Measurements from ENCODE around the gene CDHR3. TPM values are rescaled to one million over a fixed set of nuclear protein-coding genes. Genes with fewer than 3 reads are reported as not detected.

The CDHR3 gene
- polyA plus RNA-seq, 3 donors = 0.16 TPM; not detected in 2

DNA sequence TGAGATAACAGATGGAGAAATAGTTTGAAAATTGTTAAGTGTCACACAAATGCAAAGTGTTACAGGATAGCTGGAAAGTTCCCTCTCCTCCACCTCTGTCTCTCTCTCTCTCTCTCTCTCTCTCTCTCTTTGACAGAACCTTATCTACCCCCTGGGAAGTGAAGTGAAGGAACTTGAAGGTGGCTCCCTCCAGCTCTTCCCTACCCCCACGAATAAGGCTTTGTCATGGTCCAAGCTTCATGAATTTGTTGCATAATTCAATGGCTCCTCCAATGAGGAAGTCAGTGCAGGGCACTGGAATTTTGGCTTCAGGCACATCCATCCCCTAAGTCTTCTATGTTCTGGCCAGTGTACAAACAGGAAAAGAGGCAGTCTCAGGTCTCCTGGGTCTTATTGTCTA, 66.4 kb downstream of the CDHR3 start:
- no peak for TF ChIP-seq CTCF (IDR thresholded peaks at IDR 0.05)
- intact Hi-C loops (cut with micrococcal nuclease) = no loop called here
- H2AFZ ChIP-seq (ENCODE audit: insufficient read depth, low read depth, low read length, poor library complexity, severe bottlenecking) = no peak overlapping the region
- peaks cover 12 to 14% of the 10 kb centered on the region in 2 donors for H3K27me3 ChIP-seq (ENCODE audit: control insufficient read depth in 2 of 2, insufficient read depth in 2 of 2, low read length in 2 of 2)
- H3K4me1 Mint-ChIP-seq = peaks cover 13% of the 10 kb centered on the region
- no peak overlapping the region for H3K27ac ChIP-seq (ENCODE audit: low read depth in 1 of 2, low read length in 2 of 2)
- peaks cover 17 to 45% (median 31%) of the 10 kb centered on the region in 3 donors for H3K27me3 Mint-ChIP-seq (ENCODE audit: low read depth in 3 of 3)
- H3K27ac Mint-ChIP-seq = no peak overlapping the region
- H3K9ac ChIP-seq (ENCODE audit: insufficient read depth, low read length, poor library complexity, severe bottlenecking) = no peak overlapping the region
- 0% methylated on average over 1 of the region's 1 CpG for WGBS (ENCODE audit: insufficient coverage)
- no peaks in the 10 kb centered on the region for H3K9me3 ChIP-seq (replicated peaks in 1 of 2; ENCODE audit: control insufficient read depth in 1 of 2, insufficient read depth in 1 of 2, low read length in 2 of 2)
- H3K4me2 ChIP-seq (replicated peaks; ENCODE audit: extremely low read depth, low read length, poor library complexity, severe bottlenecking) = no peak overlapping the region
- peaks cover 5 to 7% of the 10 kb centered on the region in 2 donors for H3K4me1 ChIP-seq (ENCODE audit: control insufficient read depth in 1 of 2, insufficient read depth in 2 of 2, low read length in 2 of 2)
- no peak overlapping the region for H3K4me3 ChIP-seq (replicated peaks in 1 of 3; ENCODE audit: low read depth in 2 of 3, low read length in 3 of 3)
- H4K20me1 ChIP-seq (ENCODE audit: insufficient read depth, low read length) = no peaks in the 10 kb centered on the region
- no peaks in the 10 kb centered on the region for H3K36me3 Mint-ChIP-seq
- peaks cover 0 to 2% (median 0%) of the 10 kb centered on the region in 7 donors for H3K9me3 Mint-ChIP-seq
- no peaks in the 10 kb centered on the region for H3K36me3 ChIP-seq (replicated peaks in 1 of 2; ENCODE audit: control insufficient read depth in 1 of 2, insufficient read depth in 2 of 2, low read length in 2 of 2)
- H3K4me3 Mint-ChIP-seq = no peak overlapping the region
- H3K79me2 ChIP-seq (ENCODE audit: insufficient read depth, low read length) = no peaks in the 10 kb centered on the region
- DNase-seq = peak in 2 of 3 donors; percentile 4 to 19

DNA sequence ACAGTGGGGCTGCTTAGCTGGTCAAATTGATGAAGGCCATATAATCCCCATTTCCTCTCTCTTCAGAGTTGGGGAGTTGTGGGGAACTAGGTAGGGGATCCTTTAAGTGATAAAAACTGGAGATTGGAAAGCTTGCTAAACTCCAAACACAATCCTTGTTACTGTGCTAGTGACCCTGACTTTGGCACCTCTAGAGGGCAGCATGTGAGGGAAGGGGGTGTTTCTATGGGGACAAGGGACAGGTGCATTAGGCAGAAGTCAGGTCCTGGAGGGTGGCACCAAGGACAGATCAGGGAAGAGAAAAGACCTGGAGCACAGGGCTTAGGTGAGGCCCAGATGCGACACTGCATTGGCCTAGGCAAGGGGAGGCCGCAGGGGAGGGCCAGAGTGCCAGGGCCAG, 66.9 kb downstream of the CDHR3 start:
- Histone ChIP-seq H3K9ac (ENCODE audit: insufficient read depth, low read length, poor library complexity, severe bottlenecking) (no peak overlapping the region), H3K4me2 (replicated peaks; ENCODE audit: extremely low read depth, low read length, poor library complexity, severe bottlenecking) (no peak overlapping the region), H3K27me3 (ENCODE audit: control insufficient read depth in 2 of 2, insufficient read depth in 2 of 2, low read length in 2 of 2) (peaks cover 12 to 14% of the 10 kb centered on the region in 2 donors), H3K4me3 (replicated peaks in 1 of 3; ENCODE audit: low read depth in 2 of 3, low read length in 3 of 3) (no peak overlapping the region), H3K9me3 (replicated peaks in 1 of 2; ENCODE audit: control insufficient read depth in 1 of 2, insufficient read depth in 1 of 2, low read length in 2 of 2) (no peaks in the 10 kb centered on the region), H3K79me2 (ENCODE audit: insufficient read depth, low read length) (no peaks in the 10 kb centered on the region), H2AFZ (ENCODE audit: insufficient read depth, low read depth, low read length, poor library complexity, severe bottlenecking) (no peak overlapping the region), H4K20me1 (ENCODE audit: insufficient read depth, low read length) (no peaks in the 10 kb centered on the region), H3K4me1 (ENCODE audit: control insufficient read depth in 1 of 2, insufficient read depth in 2 of 2, low read length in 2 of 2) (peaks cover 5 to 7% of the 10 kb centered on the region in 2 donors), H3K36me3 (replicated peaks in 1 of 2; ENCODE audit: control insufficient read depth in 1 of 2, insufficient read depth in 2 of 2, low read length in 2 of 2) (no peaks in the 10 kb centered on the region), H3K27ac (ENCODE audit: low read depth in 1 of 2, low read length in 2 of 2) (no peak overlapping the region)
- peaks cover 12% of the 10 kb centered on the region for H3K4me1 Mint-ChIP-seq
- H3K27ac Mint-ChIP-seq = no peak overlapping the region
- H3K36me3 Mint-ChIP-seq = no peaks in the 10 kb centered on the region
- H3K9me3 Mint-ChIP-seq = peaks cover 0 to 2% (median 0%) of the 10 kb centered on the region in 7 donors
- H3K4me3 Mint-ChIP-seq = no peak overlapping the region
- peaks cover 17 to 45% (median 31%) of the 10 kb centered on the region in 3 donors for H3K27me3 Mint-ChIP-seq (ENCODE audit: low read depth in 3 of 3)
- no peak for TF ChIP-seq CTCF (IDR thresholded peaks at IDR 0.05)
- 100% methylated on average over 2 of the region's 2 CpGs for WGBS (ENCODE audit: insufficient coverage)
- intact Hi-C loops (cut with micrococcal nuclease) = no loop called here
- DNase-seq = no peak

Measured in CD14-positive monocyte (primary cell).